Hepatic stellate cell (primary cell): ENCODE results near the gene CIDEC.
"Not testable (repeated sequence)": the region's sequence is repeated elsewhere in the genome, so short reads cannot be mapped to it uniquely, and the experiment has no call there.

Source experiments
- DNase-seq: peaks from one replicate; pipeline ENCODE4 v3.0.0; 2011; ENCODE audit warnings: low spot score

CIDEC gene

DNA sequence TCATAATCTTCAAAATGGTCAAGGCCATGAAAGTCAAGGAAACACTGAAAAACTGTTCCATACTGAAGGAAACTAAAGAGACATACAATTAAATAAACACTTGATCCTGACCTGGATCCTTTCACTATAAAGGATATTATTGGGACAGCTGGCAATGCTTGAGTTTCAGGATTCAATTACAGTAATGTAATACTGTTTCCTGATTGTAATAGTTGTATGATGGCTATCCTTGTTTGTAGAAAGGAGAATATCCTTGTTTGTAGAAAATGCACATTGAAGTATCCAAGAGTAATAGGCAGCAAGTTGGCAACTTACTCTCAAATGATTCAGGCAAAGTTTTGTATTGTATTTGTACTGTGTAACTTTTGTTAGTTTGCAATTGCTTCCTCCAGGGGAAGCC lies 4.6 kb downstream of the CIDEC start:
- DNase-seq: no peak

- DNase-seq: not testable (repeated sequence)
Observed at GRCh38 chr3:9872067-9872466, 8.0 kb downstream of the CIDEC start.

- no peak for DNase-seq
Observed at GRCh38 chr3:9870978-9871377, 9.1 kb downstream of the CIDEC start.

DNA sequence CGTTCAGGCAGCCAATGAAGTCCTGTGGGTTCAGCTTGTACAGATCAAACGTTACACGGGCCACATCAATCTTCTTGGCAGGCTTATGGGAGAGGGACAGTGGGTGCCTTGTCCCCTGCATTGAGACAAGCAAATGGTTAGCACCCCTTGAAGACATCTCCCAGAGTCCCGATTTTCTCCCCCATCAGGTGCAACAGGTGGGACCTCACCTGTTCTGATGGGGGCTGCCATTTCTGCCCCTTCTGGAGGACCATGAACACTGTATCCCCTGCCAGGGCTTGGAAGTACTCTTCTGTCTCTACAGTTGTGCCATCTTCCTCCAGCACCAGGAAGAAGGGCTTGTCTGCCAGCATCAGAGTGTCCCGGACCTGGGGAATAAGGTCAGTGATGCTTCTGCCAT lies 10.1 kb downstream of the CIDEC start:
- no peak for DNase-seq

GRCh38 chr3:9867106-9867505 lies 12.9 kb downstream of the CIDEC start:
- no peak for DNase-seq

DNA sequence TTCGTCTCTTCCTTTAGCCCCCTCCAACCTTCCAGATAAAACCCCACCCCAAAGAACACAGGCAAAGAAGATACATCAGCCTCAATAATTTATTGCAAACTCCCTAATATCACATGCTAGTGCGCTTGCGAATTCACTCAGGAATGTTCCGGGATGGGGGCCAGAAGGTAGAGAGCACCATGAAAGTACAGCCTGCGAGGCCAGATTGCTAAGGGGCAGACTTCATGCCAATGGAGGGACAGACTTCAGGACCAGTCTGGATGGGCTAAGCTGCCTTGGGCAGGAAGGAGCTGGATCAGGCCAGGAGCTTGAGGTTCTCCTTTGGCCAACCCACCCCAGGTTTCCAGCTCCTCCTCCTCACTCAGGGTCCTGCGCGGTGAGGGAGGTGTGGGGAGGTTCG lies 13.4 kb downstream of the CIDEC start:
- no peak for DNase-seq

GRCh38 chr3:9865125-9865637 lies 14.9 kb downstream of the CIDEC start:
- DNase-seq: not testable (repeated sequence)

GRCh38 chr3:9864200-9864927 lies 15.7 kb downstream of the CIDEC start:
- no peak for DNase-seq

GRCh38 chr3:9863058-9863772 lies 16.8 kb downstream of the CIDEC start:
- no peak for DNase-seq

GRCh38 chr3:9862391-9863057 lies 17.5 kb downstream of the CIDEC start:
- peak; percentile 82 for DNase-seq

- DNase-seq: no peak
Observed at GRCh38 chr3:9861626-9862130, 18.4 kb downstream of the CIDEC start.

- no peak for DNase-seq
Observed at GRCh38 chr3:9861201-9861600, 18.9 kb downstream of the CIDEC start.

GRCh38 chr3:9859530-9860025 lies 20.5 kb downstream of the CIDEC start:
- DNase-seq: no peak

GRCh38 chr3:9855594-9855993 lies 24.5 kb downstream of the CIDEC start:
- DNase-seq: no peak

DNA sequence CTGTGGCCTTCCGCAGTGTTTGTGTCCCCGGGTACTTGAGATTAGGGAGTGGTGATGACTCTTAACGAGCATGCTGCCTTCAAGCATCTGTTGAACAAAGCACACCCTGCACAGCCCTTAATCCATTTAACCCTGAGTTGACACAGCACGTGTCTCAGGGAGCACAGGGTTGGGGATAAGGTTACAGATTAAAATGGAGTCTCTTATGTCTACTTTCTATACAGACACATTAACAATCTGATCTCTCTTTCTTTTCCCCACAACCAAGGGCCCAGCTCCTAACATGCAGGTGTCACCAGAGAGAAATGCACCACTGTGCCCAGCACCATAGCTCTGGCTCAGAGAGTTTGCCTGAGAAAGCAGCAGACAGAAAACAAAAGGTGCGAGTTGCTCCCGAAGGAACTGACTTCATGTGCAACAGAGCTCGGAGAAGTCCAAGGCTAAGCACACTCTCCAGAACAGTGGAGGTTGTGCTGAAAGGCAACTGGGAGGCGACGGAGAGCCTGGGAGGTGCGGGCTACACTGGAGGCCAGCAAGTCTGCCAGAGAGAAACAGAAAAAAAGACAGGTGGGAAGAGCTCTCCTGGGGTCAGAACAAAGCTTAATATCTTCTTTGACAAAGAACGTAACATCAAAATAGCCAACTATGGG lies 25.6 kb downstream of the CIDEC start:
- DNase-seq: not testable (repeated sequence)

- DNase-seq: no peak
Observed at GRCh38 chr3:9852528-9852927, 27.5 kb downstream of the CIDEC start.

GRCh38 chr3:9851926-9852325 lies 28.1 kb downstream of the CIDEC start:
- not testable (repeated sequence) for DNase-seq

- DNase-seq: not testable (repeated sequence)
Observed at GRCh38 chr3:9851383-9851782, 28.7 kb downstream of the CIDEC start.

DNA sequence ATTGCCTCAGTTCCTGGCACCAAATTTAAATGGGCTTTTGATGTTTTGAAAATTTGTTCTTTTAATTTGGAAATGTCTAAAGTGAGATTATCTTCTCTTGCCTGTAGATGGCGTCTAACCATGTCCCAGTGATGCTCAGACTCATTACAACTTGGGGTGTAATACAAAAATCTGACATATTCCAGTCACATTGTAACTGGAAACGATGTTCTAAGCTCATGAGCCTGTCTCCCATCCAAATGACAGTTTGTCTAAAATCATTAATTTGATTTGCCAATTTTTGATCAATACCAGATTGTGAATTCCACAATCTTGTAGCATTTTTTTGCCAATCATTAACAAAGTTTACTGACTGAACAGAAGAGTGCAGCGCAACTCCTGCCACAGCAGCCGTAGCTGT lies 31.2 kb downstream of the CIDEC start:
- not testable (repeated sequence) for DNase-seq

- not testable (repeated sequence) for DNase-seq
Observed at GRCh38 chr3:9847870-9848269, 32.2 kb downstream of the CIDEC start.

DNA sequence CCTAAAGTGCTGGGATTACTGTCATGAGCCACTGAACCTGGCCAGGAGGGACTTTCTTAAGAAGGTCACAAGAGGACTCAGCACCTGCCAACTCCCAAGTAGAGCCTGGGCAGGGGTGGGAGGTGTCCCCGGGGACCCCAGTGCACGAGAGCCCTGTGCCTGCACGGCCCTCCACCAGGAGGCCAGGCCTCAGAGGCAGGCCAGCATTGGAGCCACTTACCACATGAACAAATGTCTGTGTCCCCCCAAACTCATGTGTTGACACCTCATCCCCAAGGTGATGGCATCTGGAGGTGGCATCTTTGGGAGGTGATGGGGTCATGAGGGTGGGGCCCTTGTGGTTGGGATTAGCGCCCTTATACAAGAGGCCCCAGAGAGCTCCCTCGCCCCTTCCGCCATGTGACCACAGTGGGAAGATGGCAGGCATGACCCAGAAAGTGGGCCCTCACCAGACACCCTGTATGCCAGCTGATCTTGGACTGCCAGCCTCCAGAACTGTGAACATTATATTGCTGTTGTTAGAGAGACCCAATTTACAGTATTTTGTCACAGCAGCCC lies 33.0 kb downstream of the CIDEC start:
- DNase-seq: no peak

GRCh38 chr3:9846231-9846630 lies 33.8 kb downstream of the CIDEC start:
- no peak for DNase-seq
